Smooth muscle cell (in vitro differentiated cells): ENCODE measurements around the gene FUT4. TPM values are rescaled to one million over a fixed set of nuclear protein-coding genes. Genes with fewer than 3 reads are reported as not detected.

Experiments used
- DNase-seq: peaks from one replicate; lab custom pipeline; 2025; ENCODE audit not compliant: unreplicated experiment; lab: John Stamatoyannopoulos, UW
- H2AFZ ChIP-seq: fragments of 200-600 bp; sonication (generic); 2 replicates; pipeline ENCODE4 v1.6.0; 2016; ENCODE audit warnings: antibody characterized with exemption, low read depth, mild to moderate bottlenecking
- H3F3A ChIP-seq: fragments of 200-600 bp; sonication (generic); 2 replicates; pipeline ENCODE4 v1.6.0; 2017; ENCODE audit warnings: antibody characterized with exemption, low read depth
- H3K27ac ChIP-seq: fragments of 200-600 bp; sonication (generic); 2 replicates; pipeline ENCODE4 v1.5.1; 2016; ENCODE audit warnings: low read depth, mild to moderate bottlenecking
- H3K27me3 ChIP-seq: fragments of 200-600 bp; sonication (generic); 2 replicates; pipeline ENCODE4 v1.6.1; 2016; ENCODE audit warnings: low read depth, mild to moderate bottlenecking
- H3K36me3 ChIP-seq: fragments of 200-600 bp; sonication (generic); 2 replicates; pipeline ENCODE4 v1.5.1; 2016; ENCODE audit warnings: low read depth
- H3K4me1 ChIP-seq: fragments of 200-600 bp; sonication (generic); 2 replicates; pipeline ENCODE4 v1.5.1; 2016; ENCODE audit warnings: low read depth
- H3K4me2 ChIP-seq: fragments of 200-600 bp; sonication (generic); 2 replicates; pipeline ENCODE4 v1.6.0; 2016; ENCODE audit warnings: mild to moderate bottlenecking
- H3K4me3 ChIP-seq: fragments of 200-600 bp; sonication (generic); 2 replicates; pipeline ENCODE4 v1.5.1; 2016; ENCODE audit warnings: mild to moderate bottlenecking
- H3K79me2 ChIP-seq: fragments of 200-600 bp; sonication (generic); 2 replicates; pipeline ENCODE4 v1.6.0; 2016; ENCODE audit warnings: low read depth, mild to moderate bottlenecking
- H3K9ac ChIP-seq: fragments of 200-600 bp; sonication (generic); 2 replicates; pipeline ENCODE4 v1.6.0; 2016; ENCODE audit warnings: low read depth
- H3K9me3 ChIP-seq: fragments of 200-600 bp; sonication (generic); replicated peaks from 2 replicates; pipeline ENCODE4 v1.5.1; 2016; ENCODE audit warnings: low read depth
- H4K20me1 ChIP-seq: fragments of 200-600 bp; sonication (generic); 2 replicates; pipeline ENCODE4 v1.6.0; 2016; ENCODE audit warnings: low read depth
- WGBS: methylation state at CpG from one replicate; pipeline ENCODE4 v1.1.7; 2016; ENCODE audit warnings: low lambda C conversion rate; 5-methylcytosine and 5-hydroxymethylcytosine counted together
- polyA plus RNA-seq: library from polyadenylated mRNA; unstranded; fragments of >200 nt; fragmentation: Nextera tagmentation; extraction: Ambion mirVana; gene quantifications from 2 replicates; pipeline ENCODE4 v1.2.1, GENCODE V29; 2016
- total RNA-seq: library from RNA; depleted of rRNA; stranded (reverse); fragments of >200 nt; gene quantifications from 2 replicates; pipeline ENCODE4 v1.2.3, GENCODE V29; 2014
- TF ChIP-seq, protein P1 (sequence below): fragments of 200-600 bp; sonication (generic); IDR thresholded peaks from 2 replicates; pipeline ENCODE4 v1.5.1; 2017; ENCODE audit warnings: borderline replicate concordance, mild to moderate bottlenecking, antibody characterized with exemption; ENCODE audit not compliant: insufficient read depth, poor library complexity, severe bottlenecking

The FUT4 gene, protein sequence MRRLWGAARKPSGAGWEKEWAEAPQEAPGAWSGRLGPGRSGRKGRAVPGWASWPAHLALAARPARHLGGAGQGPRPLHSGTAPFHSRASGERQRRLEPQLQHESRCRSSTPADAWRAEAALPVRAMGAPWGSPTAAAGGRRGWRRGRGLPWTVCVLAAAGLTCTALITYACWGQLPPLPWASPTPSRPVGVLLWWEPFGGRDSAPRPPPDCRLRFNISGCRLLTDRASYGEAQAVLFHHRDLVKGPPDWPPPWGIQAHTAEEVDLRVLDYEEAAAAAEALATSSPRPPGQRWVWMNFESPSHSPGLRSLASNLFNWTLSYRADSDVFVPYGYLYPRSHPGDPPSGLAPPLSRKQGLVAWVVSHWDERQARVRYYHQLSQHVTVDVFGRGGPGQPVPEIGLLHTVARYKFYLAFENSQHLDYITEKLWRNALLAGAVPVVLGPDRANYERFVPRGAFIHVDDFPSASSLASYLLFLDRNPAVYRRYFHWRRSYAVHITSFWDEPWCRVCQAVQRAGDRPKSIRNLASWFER
- total RNA-seq (5.7 and 7.2 TPM in 2 replicates), polyA plus RNA-seq (4.4 and 5.1 TPM in 2 replicates)

- TF ChIP-seq, protein P1, sequence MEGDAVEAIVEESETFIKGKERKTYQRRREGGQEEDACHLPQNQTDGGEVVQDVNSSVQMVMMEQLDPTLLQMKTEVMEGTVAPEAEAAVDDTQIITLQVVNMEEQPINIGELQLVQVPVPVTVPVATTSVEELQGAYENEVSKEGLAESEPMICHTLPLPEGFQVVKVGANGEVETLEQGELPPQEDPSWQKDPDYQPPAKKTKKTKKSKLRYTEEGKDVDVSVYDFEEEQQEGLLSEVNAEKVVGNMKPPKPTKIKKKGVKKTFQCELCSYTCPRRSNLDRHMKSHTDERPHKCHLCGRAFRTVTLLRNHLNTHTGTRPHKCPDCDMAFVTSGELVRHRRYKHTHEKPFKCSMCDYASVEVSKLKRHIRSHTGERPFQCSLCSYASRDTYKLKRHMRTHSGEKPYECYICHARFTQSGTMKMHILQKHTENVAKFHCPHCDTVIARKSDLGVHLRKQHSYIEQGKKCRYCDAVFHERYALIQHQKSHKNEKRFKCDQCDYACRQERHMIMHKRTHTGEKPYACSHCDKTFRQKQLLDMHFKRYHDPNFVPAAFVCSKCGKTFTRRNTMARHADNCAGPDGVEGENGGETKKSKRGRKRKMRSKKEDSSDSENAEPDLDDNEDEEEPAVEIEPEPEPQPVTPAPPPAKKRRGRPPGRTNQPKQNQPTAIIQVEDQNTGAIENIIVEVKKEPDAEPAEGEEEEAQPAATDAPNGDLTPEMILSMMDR, result no peak
- H3K4me1 ChIP-seq, result peaks cover 24% of the 10 kb centered on the region
- H2AFZ ChIP-seq, result peak within 1 kb of the TSS; percentile 99
- H3K4me2 ChIP-seq, result peak within 1 kb of the TSS; percentile 97
- H3K27me3 ChIP-seq, result no peaks in the 10 kb centered on the region
- peaks cover 42% of the 10 kb centered on the region for H3K79me2 ChIP-seq
- peak within 1 kb of the TSS; percentile 94 for H3K9ac ChIP-seq
- DNase-seq, result peak; percentile 82
- WGBS, result 1% methylated on average over 71 of the region's 109 CpGs
- peaks cover 39% of the 10 kb centered on the region for H4K20me1 ChIP-seq
- H3K4me3 ChIP-seq, result peak within 1 kb of the TSS; percentile 90
- no peaks in the 10 kb centered on the region for H3F3A ChIP-seq
- peak within 1 kb of the TSS; percentile 92 for H3K27ac ChIP-seq
- H3K36me3 ChIP-seq, result no peaks in the 10 kb centered on the region
- no peaks in the 10 kb centered on the region for H3K9me3 ChIP-seq
Measured at GRCh38 chr11:94543695-94544645, at the start of gene FUT4. FUT4 (plus strand) TSS chr11:94543921; CDS start chr11:94544134, 213 bp downstream.

GRCh38 chr11:94494126-94494680, 49.5 kb upstream of the FUT4 start:
- DNase-seq, result no peak
- Histone ChIP-seq H3K4me3 (peak overlapping the region; percentile 76), H3K79me2 (peaks cover 24% of the 10 kb centered on the region), H2AFZ (peak overlapping the region; percentile 82), H3K27ac (peak overlapping the region; percentile 84), H3F3A (no peaks in the 10 kb centered on the region), H3K27me3 (no peaks in the 10 kb centered on the region), H3K9ac (peak overlapping the region; percentile 91), H3K4me2 (peak overlapping the region; percentile 86), H3K4me1 (peaks cover 16% of the 10 kb centered on the region), H3K36me3 (peaks cover 21% of the 10 kb centered on the region), H4K20me1 (no peaks in the 10 kb centered on the region), H3K9me3 (no peaks in the 10 kb centered on the region)
- WGBS, result 7% methylated on average over 19 of the region's 19 CpGs
- TF ChIP-seq, protein P1, result no peak

DNA sequence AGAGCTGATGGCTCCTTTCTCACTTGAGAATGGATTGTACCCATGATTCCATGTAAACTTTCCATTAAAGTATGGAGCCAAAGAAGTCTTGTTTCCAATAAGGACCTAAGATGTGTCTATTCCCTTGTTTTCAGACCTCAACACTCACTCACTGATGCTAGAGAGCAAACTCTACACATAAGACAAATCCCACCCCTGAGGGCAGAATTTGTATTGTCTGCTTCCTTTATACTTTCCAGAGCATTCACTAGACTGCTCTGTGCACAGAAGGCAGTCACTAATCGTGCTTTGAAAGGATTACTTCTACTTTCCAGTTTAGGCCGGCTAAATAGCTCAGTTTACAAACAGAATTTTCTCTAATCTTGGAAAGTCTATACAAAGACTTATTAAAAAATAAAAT, 43.5 kb upstream of the FUT4 start:
- Histone ChIP-seq H4K20me1 (no peaks in the 10 kb centered on the region), H3K9ac (no peak overlapping the region), H3K9me3 (no peaks in the 10 kb centered on the region), H3K36me3 (peaks cover 19% of the 10 kb centered on the region), H2AFZ (no peak overlapping the region), H3K4me2 (no peak overlapping the region), H3K27ac (no peak overlapping the region), H3F3A (no peaks in the 10 kb centered on the region), H3K79me2 (peaks cover 4% of the 10 kb centered on the region), H3K4me1 (no peaks in the 10 kb centered on the region), H3K4me3 (no peak overlapping the region), H3K27me3 (no peaks in the 10 kb centered on the region)
- no peak for DNase-seq
- TF ChIP-seq, protein P1, result no peak
- 74% methylated on average over 2 of the region's 2 CpGs for WGBS
